ENCODE data around the gene NDUFA9. TPM values are rescaled to one million over a fixed set of nuclear protein-coding genes. Genes with fewer than 3 reads are reported as not detected.

NDUFA9 gene
- total RNA-seq, 2 donors from 2014 or later = 184 to 225 TPM

DNA sequence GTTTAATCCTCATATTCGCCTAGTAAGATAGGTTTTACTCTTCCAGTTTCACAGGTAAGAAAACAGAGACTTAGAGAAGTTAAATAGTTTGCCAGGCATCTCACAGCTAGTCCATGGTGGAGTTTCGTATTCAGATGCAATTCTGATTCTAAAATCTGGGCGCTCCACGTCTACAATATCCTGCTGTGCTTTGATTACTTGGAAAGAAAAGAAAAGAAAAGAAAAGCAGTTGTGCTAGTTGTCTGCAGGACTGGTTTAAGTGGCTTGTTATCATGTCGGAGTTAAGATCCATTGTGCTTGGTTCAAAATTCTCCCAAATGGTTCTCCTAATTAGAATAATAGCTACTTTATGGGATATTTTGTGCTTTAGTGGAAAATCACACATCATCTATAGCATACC lies 18.7 kb upstream of the NDUFA9 start:
- Histone ChIP-seq H3K4me3 (no peak overlapping the region), H3K9ac (ENCODE audit: low read depth in 2 of 2, low read length in 2 of 2) (no peak overlapping the region), H3K4me1 (no peaks in the 10 kb centered on the region), H3K36me3 (no peaks in the 10 kb centered on the region), H3K27me3 (no peaks in the 10 kb centered on the region), H3K27ac (no peak overlapping the region), H3K9me3 (no peaks in the 10 kb centered on the region)
- DNase-seq = no peak
- TF ChIP-seq, protein P1, sequence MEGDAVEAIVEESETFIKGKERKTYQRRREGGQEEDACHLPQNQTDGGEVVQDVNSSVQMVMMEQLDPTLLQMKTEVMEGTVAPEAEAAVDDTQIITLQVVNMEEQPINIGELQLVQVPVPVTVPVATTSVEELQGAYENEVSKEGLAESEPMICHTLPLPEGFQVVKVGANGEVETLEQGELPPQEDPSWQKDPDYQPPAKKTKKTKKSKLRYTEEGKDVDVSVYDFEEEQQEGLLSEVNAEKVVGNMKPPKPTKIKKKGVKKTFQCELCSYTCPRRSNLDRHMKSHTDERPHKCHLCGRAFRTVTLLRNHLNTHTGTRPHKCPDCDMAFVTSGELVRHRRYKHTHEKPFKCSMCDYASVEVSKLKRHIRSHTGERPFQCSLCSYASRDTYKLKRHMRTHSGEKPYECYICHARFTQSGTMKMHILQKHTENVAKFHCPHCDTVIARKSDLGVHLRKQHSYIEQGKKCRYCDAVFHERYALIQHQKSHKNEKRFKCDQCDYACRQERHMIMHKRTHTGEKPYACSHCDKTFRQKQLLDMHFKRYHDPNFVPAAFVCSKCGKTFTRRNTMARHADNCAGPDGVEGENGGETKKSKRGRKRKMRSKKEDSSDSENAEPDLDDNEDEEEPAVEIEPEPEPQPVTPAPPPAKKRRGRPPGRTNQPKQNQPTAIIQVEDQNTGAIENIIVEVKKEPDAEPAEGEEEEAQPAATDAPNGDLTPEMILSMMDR (IDR thresholded peaks at IDR 0.05) = no peak
- intact Hi-C loops (cut with DNase I) = no loop called here

DNA sequence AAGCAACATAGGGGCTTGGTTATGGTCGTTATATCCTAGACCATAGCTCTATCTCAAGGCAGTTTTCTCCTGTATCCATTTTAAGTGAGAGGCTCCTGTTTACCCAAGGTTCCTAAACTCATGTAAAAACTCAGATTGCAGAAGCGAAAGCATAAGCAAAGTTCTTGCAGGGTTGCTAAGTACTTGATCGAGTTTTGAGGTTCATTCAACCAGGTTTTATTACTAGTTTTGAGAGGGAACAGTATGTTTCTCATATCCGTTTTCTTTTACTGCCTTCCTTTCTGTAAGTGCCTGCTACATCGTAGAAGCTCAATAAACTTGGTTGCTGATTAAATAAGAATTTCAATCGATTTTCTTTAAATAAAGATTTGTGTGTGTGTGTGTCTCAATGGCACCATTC lies 5.2 kb upstream of the NDUFA9 start:
- Histone ChIP-seq H3K9ac (ENCODE audit: low read depth in 2 of 2, low read length in 2 of 2) (no peak overlapping the region), H3K36me3 (no peaks in the 10 kb centered on the region), H3K27ac (no peak overlapping the region), H3K9me3 (no peaks in the 10 kb centered on the region), H3K27me3 (no peaks in the 10 kb centered on the region), H3K4me1 (no peaks in the 10 kb centered on the region), H3K4me3 (no peak overlapping the region)
- intact Hi-C loops (cut with DNase I) = no loop called here
- TF ChIP-seq, protein P1 (IDR thresholded peaks at IDR 0.05) = no peak
- DNase-seq = no peak

DNA sequence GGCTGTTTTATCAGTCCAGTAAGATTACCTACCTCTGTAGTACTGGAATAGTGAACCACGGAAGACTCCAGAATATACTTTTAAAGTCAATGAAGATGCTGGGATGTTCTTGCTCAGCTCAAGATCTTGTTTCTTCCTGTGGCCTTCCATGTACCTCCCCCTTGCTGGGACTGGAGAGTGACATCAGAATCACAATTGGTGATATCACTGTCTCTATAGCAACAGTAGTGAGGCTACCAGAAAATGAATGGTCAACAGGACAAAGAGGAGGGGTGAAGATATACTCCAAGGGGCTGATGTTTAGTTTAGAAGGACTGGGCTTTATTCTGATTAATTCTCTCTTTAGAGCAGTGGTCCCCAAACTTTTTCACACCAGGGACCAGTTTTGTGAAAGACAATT lies 3.9 kb upstream of the NDUFA9 start:
- Histone ChIP-seq H3K27ac (no peak overlapping the region), H3K9me3 (no peaks in the 10 kb centered on the region), H3K4me3 (no peak overlapping the region), H3K4me1 (peaks cover 2% of the 10 kb centered on the region), H3K36me3 (no peaks in the 10 kb centered on the region), H3K27me3 (no peaks in the 10 kb centered on the region), H3K9ac (ENCODE audit: low read depth in 2 of 2, low read length in 2 of 2) (no peak overlapping the region)
- intact Hi-C loops (cut with DNase I) = no loop called here
- no peak for DNase-seq
- TF ChIP-seq, protein P1 (IDR thresholded peaks at IDR 0.05) = no peak

DNA sequence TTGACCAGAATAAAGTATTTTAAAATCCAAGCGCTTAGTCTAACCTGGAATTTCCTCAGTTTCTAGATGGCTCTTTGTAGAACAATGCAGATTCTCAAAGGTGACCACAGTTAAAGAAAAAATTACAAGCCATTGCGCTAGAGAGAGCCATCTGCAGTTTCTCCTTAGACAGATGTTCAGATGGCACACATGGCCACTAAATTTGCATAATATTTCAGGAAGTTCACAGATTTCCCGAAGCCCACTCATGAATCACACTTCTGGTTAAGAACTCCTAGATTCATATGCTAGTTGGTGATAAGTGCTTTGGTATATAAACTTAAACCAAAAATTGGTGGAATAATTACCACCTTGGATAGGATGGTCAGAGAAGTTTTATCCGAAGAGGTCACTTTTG lies 812 bp upstream of the NDUFA9 start:
- no peaks in the 10 kb centered on the region for H3K36me3 ChIP-seq
- intact Hi-C loops (cut with DNase I) = no loop called here

DNA sequence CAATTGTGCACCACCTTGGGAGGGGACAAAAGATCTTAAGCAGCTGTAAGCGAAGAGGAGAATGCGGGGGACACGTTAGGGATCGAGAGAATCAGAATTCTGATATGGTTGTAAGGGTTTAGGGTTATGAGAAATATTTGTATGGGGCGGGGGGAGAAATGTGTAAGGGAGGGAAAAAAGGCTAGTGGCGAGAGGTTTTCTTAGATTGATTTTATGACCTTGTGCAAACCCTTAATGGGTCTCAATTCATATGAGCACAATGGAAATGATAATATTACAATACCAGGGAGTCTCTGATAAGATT lies 396 bp downstream of the NDUFA9 start:
- no peak for DNase-seq
- peak overlapping the region; percentile 75 for H3K4me3 ChIP-seq
- intact Hi-C loops (cut with DNase I) = no loop called here
- H3K27me3 ChIP-seq = no peaks in the 10 kb centered on the region
- H3K9ac ChIP-seq (ENCODE audit: low read depth in 2 of 2, low read length in 2 of 2) = peak overlapping the region; percentile 87 to 97
- no peaks in the 10 kb centered on the region for H3K9me3 ChIP-seq
- H3K27ac ChIP-seq = peak overlapping the region; percentile 88
- peaks cover 12% of the 10 kb centered on the region for H3K4me1 ChIP-seq
- TF ChIP-seq, protein P1 (IDR thresholded peaks at IDR 0.05) = no peak
- H3K36me3 ChIP-seq = no peaks in the 10 kb centered on the region

More for the DNA sequence above, 812 bp upstream of the NDUFA9 start:
- H3K9ac ChIP-seq (ENCODE audit: low read depth in 2 of 2, low read length in 2 of 2) = peak overlapping the region; percentile 87 to 97
- H3K4me1 ChIP-seq = peaks cover 12% of the 10 kb centered on the region
- no peaks in the 10 kb centered on the region for H3K27me3 ChIP-seq
- H3K4me3 ChIP-seq = peak overlapping the region; percentile 75
- H3K27ac ChIP-seq = peak overlapping the region; percentile 88
- DNase-seq = peak; percentile 19
- H3K9me3 ChIP-seq = no peaks in the 10 kb centered on the region
- TF ChIP-seq, protein P1 (IDR thresholded peaks at IDR 0.05) = no peak

DNA sequence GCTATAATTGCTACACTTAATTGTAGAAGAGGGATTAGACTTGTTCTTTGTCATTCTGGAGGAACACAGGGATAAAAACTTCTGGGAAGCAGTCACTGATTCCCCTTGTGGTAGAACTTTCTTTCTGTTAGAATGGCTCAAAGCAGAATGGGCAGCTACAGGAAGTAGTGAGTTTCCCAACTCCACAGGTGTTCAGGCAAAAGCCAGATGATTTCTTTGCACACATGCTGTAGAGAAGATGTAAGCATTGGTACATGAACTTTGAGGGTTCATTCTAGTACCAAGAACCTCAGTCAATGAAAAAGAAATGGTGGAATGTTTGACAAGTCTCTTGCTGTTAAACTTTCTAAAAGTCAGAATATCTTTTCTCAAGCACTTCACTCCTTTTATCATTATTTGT lies 4.3 kb downstream of the NDUFA9 start:
- TF ChIP-seq, protein P1 (IDR thresholded peaks at IDR 0.05) = no peak
- peaks cover 12% of the 10 kb centered on the region for H3K4me1 ChIP-seq
- H3K9me3 ChIP-seq = no peaks in the 10 kb centered on the region
- H3K27ac ChIP-seq = no peak overlapping the region
- no peak overlapping the region for H3K9ac ChIP-seq (ENCODE audit: low read depth in 2 of 2, low read length in 2 of 2)
- H3K4me3 ChIP-seq = no peak overlapping the region
- intact Hi-C loops (cut with DNase I) = no loop called here
- no peak for DNase-seq
- H3K27me3 ChIP-seq = no peaks in the 10 kb centered on the region
- peaks cover 5% of the 10 kb centered on the region for H3K36me3 ChIP-seq

All from colonic mucosa (tissue), 4 donors.